MG63 (cell line): ENCODE measurements around the gene PPARGC1A. TPM values are rescaled to one million over a fixed set of nuclear protein-coding genes. Genes with fewer than 3 reads are reported as not detected.

Experiments used
- DNase-seq: peaks from one replicate; pipeline ENCODE4 v3.0.0-alpha.2; 2020
- H3K27me3 ChIP-seq: fragments of 250-450 bp; sonication (Bioruptor Pico); 2 replicates; pipeline ENCODE4 v1.5.1; 2020; ENCODE audit warnings: mild to moderate bottlenecking, moderate library complexity
- H3K36me3 ChIP-seq: fragments of 250-450 bp; sonication (Bioruptor Pico); 2 replicates; pipeline ENCODE4 v1.5.1; 2020; ENCODE audit warnings: mild to moderate bottlenecking, moderate library complexity
- H3K4me3 ChIP-seq: fragments of 250-450 bp; sonication (Bioruptor Pico); 2 replicates; pipeline ENCODE4 v1.5.1; 2020; ENCODE audit warnings: mild to moderate bottlenecking, moderate library complexity
- H3K9me3 ChIP-seq: fragments of 250-450 bp; sonication (Bioruptor Pico); 2 replicates; pipeline ENCODE4 v1.5.1; 2020; ENCODE audit warnings: mild to moderate bottlenecking, moderate library complexity
- total RNA-seq: library from RNA; depleted of rRNA; stranded (reverse); fragments of >200 nt; shearing (Covaris generic); gene quantifications from 2 replicates; pipeline ENCODE4 v1.2.3, GENCODE V29; 2014; ENCODE audit warnings: low replicate concordance

PPARGC1A gene
- total RNA-seq, 1 experiment from 2014 or later, result not detected

DNA sequence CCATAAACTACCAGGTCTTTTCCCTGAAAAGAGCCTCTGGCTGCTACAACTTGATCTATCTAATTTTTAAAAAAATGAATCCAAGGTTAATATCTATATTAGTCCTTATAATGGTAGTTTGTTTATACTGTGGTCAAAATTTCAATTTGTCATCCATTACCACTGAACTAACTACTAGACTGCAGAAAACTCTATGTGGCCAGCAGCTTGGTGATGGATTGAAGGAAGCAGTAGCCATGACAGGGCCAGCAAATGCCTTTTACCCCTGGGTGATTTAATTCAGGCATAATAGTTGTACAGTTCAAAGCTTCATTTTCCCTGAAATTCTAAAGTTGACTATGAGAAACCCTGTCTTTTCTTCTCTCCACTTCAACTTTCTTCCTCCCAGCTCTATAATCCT is 30.4 kb upstream of the PPARGC1A start:
- H3K36me3 ChIP-seq, result no peaks in the 10 kb centered on the region
- H3K4me3 ChIP-seq, result no peak overlapping the region
- no peak for DNase-seq
- H3K27me3 ChIP-seq, result no peaks in the 10 kb centered on the region
- no peaks in the 10 kb centered on the region for H3K9me3 ChIP-seq

GRCh38 chr4:23916282-23916681 is 26.4 kb upstream of the PPARGC1A start:
- Histone ChIP-seq H3K9me3 (no peaks in the 10 kb centered on the region), H3K4me3 (no peak overlapping the region), H3K36me3 (no peaks in the 10 kb centered on the region), H3K27me3 (no peaks in the 10 kb centered on the region)
- DNase-seq, result no peak

- Histone ChIP-seq H3K27me3 (no peaks in the 10 kb centered on the region), H3K36me3 (no peaks in the 10 kb centered on the region), H3K4me3 (no peak overlapping the region), H3K9me3 (no peaks in the 10 kb centered on the region)
- DNase-seq, result no peak
Observed at GRCh38 chr4:23915459-23916132, 25.7 kb upstream of the PPARGC1A start.

DNA sequence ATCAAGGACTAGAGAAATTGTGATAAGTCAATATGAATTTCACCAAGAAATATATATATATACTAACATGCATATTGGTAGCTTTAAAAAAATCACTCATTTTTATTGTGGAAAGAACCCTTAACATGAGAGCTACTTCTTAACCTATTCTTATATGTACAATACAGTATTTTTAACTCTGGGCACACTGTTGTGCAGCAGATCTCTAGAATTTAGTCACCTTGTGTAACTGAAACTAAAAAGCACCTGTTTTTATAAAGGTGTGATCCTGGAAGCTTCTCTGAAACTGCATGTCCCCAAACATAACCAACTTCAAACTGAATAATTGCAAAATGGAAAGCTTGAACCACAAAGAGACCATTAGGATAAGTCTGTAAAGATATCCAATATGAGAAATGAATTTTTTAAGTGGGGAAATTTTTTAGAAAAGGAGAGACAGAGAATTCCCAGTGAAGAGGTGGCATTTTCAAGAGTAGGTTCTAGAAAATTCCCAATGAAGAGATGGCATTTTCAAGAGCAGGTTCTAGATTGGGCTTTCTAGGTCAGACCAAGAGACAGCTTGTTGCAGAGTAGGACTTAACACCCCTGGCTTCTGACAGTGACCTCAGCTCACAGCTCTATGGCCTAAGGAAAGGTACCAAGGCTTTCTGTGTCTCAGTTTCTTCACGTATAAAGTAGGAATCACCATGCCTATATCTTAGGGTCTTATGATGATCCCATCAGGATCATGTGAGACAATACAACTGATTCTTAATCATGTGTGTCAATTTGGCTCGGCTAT is 22.0 kb upstream of the PPARGC1A start:
- Histone ChIP-seq H3K27me3 (no peaks in the 10 kb centered on the region), H3K9me3 (no peaks in the 10 kb centered on the region), H3K36me3 (no peaks in the 10 kb centered on the region), H3K4me3 (no peak overlapping the region)
- DNase-seq, result no peak

- no peak for DNase-seq
- H3K4me3 ChIP-seq, result no peak overlapping the region
Observed at GRCh38 chr4:23909671-23910070, 19.8 kb upstream of the PPARGC1A start.

GRCh38 chr4:23906839-23907238 is 17.0 kb upstream of the PPARGC1A start:
- Histone ChIP-seq H3K4me3 (no peak overlapping the region), H3K36me3 (no peaks in the 10 kb centered on the region), H3K9me3 (no peaks in the 10 kb centered on the region), H3K27me3 (no peaks in the 10 kb centered on the region)
- DNase-seq, result no peak

More at GRCh38 chr4:23909671-23910070, 19.8 kb upstream of the PPARGC1A start:
- Histone ChIP-seq H3K36me3 (no peaks in the 10 kb centered on the region), H3K9me3 (no peaks in the 10 kb centered on the region), H3K27me3 (no peaks in the 10 kb centered on the region)

DNA sequence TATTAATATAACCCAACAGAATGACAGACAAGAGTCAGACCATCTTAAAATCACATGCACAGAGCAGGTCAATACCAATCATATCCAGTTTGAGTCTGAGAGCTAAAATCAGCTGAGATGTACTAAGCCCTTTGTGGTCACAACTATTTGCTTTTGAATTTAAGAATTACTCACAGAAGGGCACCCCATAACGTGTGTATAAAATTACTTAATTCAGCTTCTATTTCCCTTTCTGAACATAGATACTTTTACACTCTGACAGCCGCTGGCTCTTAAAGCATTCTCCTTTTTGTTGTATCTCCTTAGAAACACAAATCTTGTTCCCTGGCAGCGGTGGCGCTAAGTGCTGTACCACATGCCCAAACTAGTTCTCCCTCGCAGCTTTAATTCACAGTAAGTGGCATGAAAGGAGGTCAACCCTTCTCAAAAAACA is 14.8 kb upstream of the PPARGC1A start:
- H3K4me3 ChIP-seq, result no peak overlapping the region
- no peaks in the 10 kb centered on the region for H3K36me3 ChIP-seq
- no peak for DNase-seq
- H3K27me3 ChIP-seq, result no peaks in the 10 kb centered on the region
- no peaks in the 10 kb centered on the region for H3K9me3 ChIP-seq

GRCh38 chr4:23903859-23904438 is 14.1 kb upstream of the PPARGC1A start:
- Histone ChIP-seq H3K9me3 (no peaks in the 10 kb centered on the region), H3K36me3 (no peaks in the 10 kb centered on the region), H3K4me3 (no peak overlapping the region), H3K27me3 (no peaks in the 10 kb centered on the region)
- DNase-seq, result no peak

DNA sequence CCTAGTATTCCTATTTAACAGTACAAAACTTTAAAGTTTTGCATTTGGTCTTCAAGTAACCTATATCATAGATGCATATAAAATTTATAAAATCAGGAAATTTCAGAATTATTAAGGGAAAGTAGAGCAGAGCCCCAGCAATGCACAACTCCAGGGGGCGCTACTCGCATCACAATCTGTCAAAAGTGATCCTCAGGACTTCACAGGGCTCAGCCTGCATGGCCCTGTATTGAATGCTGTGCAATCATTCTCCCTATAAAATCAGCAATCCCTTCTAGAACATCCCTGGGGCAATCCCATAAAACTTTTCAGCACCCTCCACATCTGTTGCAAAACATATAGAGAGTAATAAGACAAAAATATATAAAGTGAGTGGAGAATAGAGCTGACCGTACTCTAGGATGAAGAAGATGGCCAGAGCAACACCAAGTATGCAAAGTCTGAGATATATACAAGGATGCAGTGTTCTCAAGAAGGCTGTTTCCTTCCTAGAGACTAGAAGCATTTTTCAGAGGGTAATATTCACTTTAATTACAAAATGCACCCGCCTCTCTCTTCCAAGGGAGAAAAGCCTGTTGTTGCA is 12.5 kb upstream of the PPARGC1A start:
- Histone ChIP-seq H3K9me3 (no peaks in the 10 kb centered on the region), H3K4me3 (no peak overlapping the region), H3K27me3 (no peaks in the 10 kb centered on the region), H3K36me3 (no peaks in the 10 kb centered on the region)
- DNase-seq, result no peak

DNA sequence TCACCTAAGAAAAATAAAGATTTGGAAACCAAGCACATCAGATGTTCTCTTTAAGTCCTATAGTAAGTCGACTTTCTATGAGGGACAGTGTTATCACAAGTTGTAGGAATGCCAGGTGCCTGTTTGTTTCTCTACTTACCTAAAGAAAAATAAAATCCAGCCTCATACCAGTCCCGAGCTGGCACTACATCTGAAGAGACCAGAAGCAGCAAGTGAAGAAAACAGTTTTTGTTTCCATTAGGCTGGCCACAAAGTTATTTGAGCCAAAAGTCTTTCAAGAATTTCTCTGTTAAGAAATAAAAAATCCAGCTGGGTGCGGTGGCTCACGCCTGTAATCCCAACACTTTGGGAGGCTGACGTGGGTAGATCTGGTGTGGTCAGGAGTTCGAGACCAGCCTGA is 10.8 kb upstream of the PPARGC1A start:
- Histone ChIP-seq H3K27me3 (no peaks in the 10 kb centered on the region), H3K4me3 (no peak overlapping the region), H3K9me3 (no peaks in the 10 kb centered on the region), H3K36me3 (no peaks in the 10 kb centered on the region)
- no peak for DNase-seq

DNA sequence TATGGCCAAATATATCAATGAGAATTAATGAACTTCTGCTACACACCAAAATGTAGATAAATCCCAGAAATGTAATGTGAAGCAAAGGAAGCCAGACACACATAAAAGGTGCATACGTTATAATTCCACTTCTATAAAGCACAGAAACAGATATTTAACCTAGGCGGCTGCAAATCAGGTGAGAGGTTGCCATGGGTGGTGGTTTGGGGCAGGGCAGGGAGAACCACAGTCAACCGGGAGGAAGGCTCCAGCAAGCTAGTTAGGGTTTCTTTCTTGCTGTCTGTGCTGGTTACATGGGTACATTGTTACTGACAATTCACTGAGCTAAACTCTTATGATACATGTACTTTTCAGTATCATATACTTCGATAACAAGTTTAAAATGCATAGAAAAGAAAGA is 9.7 kb upstream of the PPARGC1A start:
- no peaks in the 10 kb centered on the region for H3K27me3 ChIP-seq
- no peaks in the 10 kb centered on the region for H3K9me3 ChIP-seq
- no peak overlapping the region for H3K4me3 ChIP-seq
- no peak for DNase-seq
- H3K36me3 ChIP-seq, result no peaks in the 10 kb centered on the region

GRCh38 chr4:23897564-23898109 is 7.8 kb upstream of the PPARGC1A start:
- no peaks in the 10 kb centered on the region for H3K27me3 ChIP-seq
- DNase-seq, result no peak
- no peaks in the 10 kb centered on the region for H3K36me3 ChIP-seq
- H3K9me3 ChIP-seq, result no peaks in the 10 kb centered on the region
- H3K4me3 ChIP-seq, result no peak overlapping the region

- DNase-seq, result no peak
- no peaks in the 10 kb centered on the region for H3K27me3 ChIP-seq
- no peaks in the 10 kb centered on the region for H3K36me3 ChIP-seq
- no peak overlapping the region for H3K4me3 ChIP-seq
- H3K9me3 ChIP-seq, result no peaks in the 10 kb centered on the region
Observed at GRCh38 chr4:23894021-23894420, 4.2 kb upstream of the PPARGC1A start.

DNA sequence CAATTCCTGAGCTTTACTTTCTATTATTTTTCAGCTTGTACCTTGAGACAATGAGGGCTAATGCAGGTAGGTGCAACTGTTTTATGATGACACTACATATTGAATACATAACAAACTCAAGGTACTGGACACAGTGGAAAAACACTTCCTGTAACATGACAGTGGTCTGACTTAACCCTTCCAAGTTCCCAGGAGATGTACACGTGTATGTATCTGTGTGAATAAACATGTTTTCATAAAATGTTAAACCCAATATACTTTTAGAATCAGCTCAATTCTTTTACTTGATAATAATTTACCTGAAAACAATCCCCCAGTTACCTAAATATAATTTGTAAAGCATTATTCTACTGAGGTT is 1.2 kb upstream of the PPARGC1A start:
- H3K9me3 ChIP-seq, result no peaks in the 10 kb centered on the region
- no peaks in the 10 kb centered on the region for H3K36me3 ChIP-seq
- DNase-seq, result no peak
- H3K27me3 ChIP-seq, result no peaks in the 10 kb centered on the region
- H3K4me3 ChIP-seq, result no peak overlapping the region

DNA sequence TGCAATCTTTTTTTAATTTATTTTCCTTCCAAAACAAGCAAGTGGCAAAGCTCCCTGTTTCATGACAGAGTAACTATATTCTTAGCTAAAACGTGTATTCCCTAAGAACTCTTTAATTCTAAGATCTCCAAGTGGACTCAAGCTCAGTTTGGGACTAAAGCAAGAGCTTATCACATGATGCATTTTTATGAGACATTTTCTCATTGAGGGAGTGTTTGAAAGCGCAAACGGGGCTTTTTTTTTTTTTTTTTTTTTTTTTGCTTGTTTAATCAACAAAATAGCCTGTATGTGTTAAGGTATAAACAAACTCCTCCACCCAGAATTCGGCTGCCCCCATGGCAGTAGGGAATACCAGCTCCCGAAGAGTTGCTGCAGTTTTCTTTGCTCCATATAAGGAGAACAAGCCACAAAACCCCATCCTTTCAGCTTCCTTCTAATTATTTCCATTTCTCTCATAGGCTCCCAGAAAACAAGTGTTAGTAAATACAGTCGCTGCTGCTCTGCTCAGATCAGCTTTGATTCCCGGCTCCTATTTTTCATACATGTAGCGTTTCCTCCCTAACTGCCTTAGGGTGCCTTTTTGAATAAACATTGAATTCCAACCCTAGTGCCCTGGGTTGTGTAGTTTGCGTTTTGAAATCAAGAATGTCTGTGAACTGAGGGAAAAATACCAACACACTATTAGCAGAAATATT is 669 bp upstream of the PPARGC1A start:
- H3K36me3 ChIP-seq, result no peaks in the 10 kb centered on the region
- H3K9me3 ChIP-seq, result no peaks in the 10 kb centered on the region
- no peak for DNase-seq
- no peak overlapping the region for H3K4me3 ChIP-seq
- no peaks in the 10 kb centered on the region for H3K27me3 ChIP-seq

- H3K36me3 ChIP-seq, result no peaks in the 10 kb centered on the region
- peak overlapping the region; percentile 35 for H3K4me3 ChIP-seq
- H3K9me3 ChIP-seq, result no peaks in the 10 kb centered on the region
- DNase-seq, result no peak
- H3K27me3 ChIP-seq, result no peaks in the 10 kb centered on the region
Observed at GRCh38 chr4:23889391-23889790, 456 bp downstream of the PPARGC1A start.
